ENCODE data around the gene NUMB.

Gene NUMB

GRCh38 chr14:73458183-73458976 is at the start of gene NUMB:
TSS of gene NUMB (minus strand) at chr14:73458546. CDS start at chr14:73355751, 102,795 bp downstream.
- DNase-seq (ENCODE audit: low read depth in 2 of 2) = peak; percentile 94

GRCh38 chr14:73503648-73504047 is 45.3 kb upstream of the NUMB start:
- no peak for DNase-seq (ENCODE audit: low read depth in 2 of 2)

- no peak for DNase-seq (ENCODE audit: low read depth in 2 of 2)
These were observed 43.8 kb upstream of the NUMB start for GRCh38 chr14:73502017-73502619.

GRCh38 chr14:73500360-73500759 is 42.0 kb upstream of the NUMB start:
- DNase-seq (ENCODE audit: low read depth in 2 of 2) = no peak

- no peak for DNase-seq (ENCODE audit: low read depth in 2 of 2)
These were observed 36.2 kb upstream of the NUMB start for GRCh38 chr14:73494593-73494992.

GRCh38 chr14:73492670-73493069 is 34.3 kb upstream of the NUMB start:
- DNase-seq (ENCODE audit: low read depth in 2 of 2) = no peak

GRCh38 chr14:73492043-73492552 is 33.8 kb upstream of the NUMB start:
- no peak for DNase-seq (ENCODE audit: low read depth in 2 of 2)

- DNase-seq (ENCODE audit: low read depth in 2 of 2) = peak; percentile 63 to 69
These were observed 33.1 kb upstream of the NUMB start for GRCh38 chr14:73491256-73492042.

GRCh38 chr14:73489481-73490175 is 31.3 kb upstream of the NUMB start:
- DNase-seq (ENCODE audit: low read depth in 2 of 2) = no peak

- no peak for DNase-seq (ENCODE audit: low read depth in 2 of 2)
These were observed 20.3 kb upstream of the NUMB start for GRCh38 chr14:73478684-73479083.

GRCh38 chr14:73477618-73478266 is 19.4 kb upstream of the NUMB start:
- DNase-seq (ENCODE audit: low read depth in 2 of 2) = no peak

GRCh38 chr14:73476451-73476931 is 18.1 kb upstream of the NUMB start:
- DNase-seq (ENCODE audit: low read depth in 2 of 2) = no peak

- DNase-seq (ENCODE audit: low read depth in 2 of 2) = no peak
These were observed 16.6 kb upstream of the NUMB start for GRCh38 chr14:73474952-73475351.

- DNase-seq (ENCODE audit: low read depth in 2 of 2) = no peak
These were observed 14.1 kb upstream of the NUMB start for GRCh38 chr14:73472185-73473114.

GRCh38 chr14:73471582-73472184 is 13.3 kb upstream of the NUMB start:
- no peak for DNase-seq (ENCODE audit: low read depth in 2 of 2)

- DNase-seq (ENCODE audit: low read depth in 2 of 2) = no peak
These were observed 10.6 kb upstream of the NUMB start for GRCh38 chr14:73468828-73469375.

- peak; percentile 41 to 51 for DNase-seq (ENCODE audit: low read depth in 2 of 2)
These were observed 9.5 kb upstream of the NUMB start for GRCh38 chr14:73467800-73468199.

- peak; percentile 68 to 75 for DNase-seq (ENCODE audit: low read depth in 2 of 2)
These were observed 9.0 kb upstream of the NUMB start for GRCh38 chr14:73467377-73467776.

- DNase-seq (ENCODE audit: low read depth in 2 of 2) = no peak
These were observed 8.5 kb upstream of the NUMB start for GRCh38 chr14:73466861-73467260.
